ENCODE measurements around the gene ATPAF2. TPM values are rescaled to one million over a fixed set of nuclear protein-coding genes. Genes with fewer than 3 reads are reported as not detected.

Gene ATPAF2
- 10 to 100 TPM; 36.8 to 38.2 TPM for total RNA-seq
- polyA plus RNA-seq (ENCODE audit: insufficient read length in 6 of 6) = 10 to 100 TPM; 21.3 to 26.6 (median 22.8) TPM
- long read RNA-seq, donor 1, transcript ATPAF2-206 (8 exons, 1,564 nt) = major isoform, 8 of 13 reads
- long read RNA-seq, donor 1, transcript ATPAF2-209 (3 exons, 633 nt) = minor isoform, 5 of 13 reads
- long read RNA-seq, donor 1, partial matches to known transcripts = 0 of 13 reads
- long read RNA-seq, donor 1, other reads (novel, unspliced or antisense) = 0 of 13 reads
- long read RNA-seq, donor 2, partial matches to known transcripts = 0 of 9 reads
- long read RNA-seq, donor 2, other reads (novel, unspliced or antisense) = 0 of 9 reads
- long read RNA-seq, donor 3, transcript ATPAF2-206 (8 exons, 1,564 nt) = major isoform, 5 of 8 reads
- long read RNA-seq, donor 3, partial matches to known transcripts = 0 of 8 reads
- long read RNA-seq, donor 3, other reads (novel, unspliced or antisense) = 0 of 8 reads
- long read RNA-seq, donor 4, transcript ATPAF2-206 (8 exons, 1,564 nt) = major isoform, 32 of 38 reads
- long read RNA-seq, donor 4, partial matches to known transcripts = 1 of 38 reads
- long read RNA-seq, donor 4, other reads (novel, unspliced or antisense) = 3 of 38 reads
- long read RNA-seq, donor 5, partial matches to known transcripts = 5 of 13 reads
- long read RNA-seq, donor 5, other reads (novel, unspliced or antisense) = 0 of 13 reads
- long read RNA-seq, donor 6, transcript ATPAF2-206 (8 exons, 1,564 nt) = major isoform, 6 of 10 reads
- long read RNA-seq, donor 6, partial matches to known transcripts = 0 of 10 reads
- long read RNA-seq, donor 6, other reads (novel, unspliced or antisense) = 0 of 10 reads
- long read RNA-seq, donor 7, transcript ATPAF2-206 (8 exons, 1,564 nt) = major isoform, 7 of 12 reads
- long read RNA-seq, donor 7, partial matches to known transcripts = 5 of 12 reads
- long read RNA-seq, donor 7, other reads (novel, unspliced or antisense) = 0 of 12 reads
- long read RNA-seq, donor 8, partial matches to known transcripts = 6 of 11 reads
- long read RNA-seq, donor 8, other reads (novel, unspliced or antisense) = 0 of 11 reads
- long read RNA-seq, donor 9 = 0 reads
- long read RNA-seq, donor 10, transcript ATPAF2-206 (8 exons, 1,564 nt) = major isoform, 37 of 46 reads
- long read RNA-seq, donor 10, partial matches to known transcripts = 0 of 46 reads
- long read RNA-seq, donor 10, other reads (novel, unspliced or antisense) = 8 of 46 reads
- long read RNA-seq, donor 11 = 0 reads
- long read RNA-seq, donor 12, partial matches to known transcripts = 0 of 4 reads
- long read RNA-seq, donor 12, other reads (novel, unspliced or antisense) = 0 of 4 reads

DNA sequence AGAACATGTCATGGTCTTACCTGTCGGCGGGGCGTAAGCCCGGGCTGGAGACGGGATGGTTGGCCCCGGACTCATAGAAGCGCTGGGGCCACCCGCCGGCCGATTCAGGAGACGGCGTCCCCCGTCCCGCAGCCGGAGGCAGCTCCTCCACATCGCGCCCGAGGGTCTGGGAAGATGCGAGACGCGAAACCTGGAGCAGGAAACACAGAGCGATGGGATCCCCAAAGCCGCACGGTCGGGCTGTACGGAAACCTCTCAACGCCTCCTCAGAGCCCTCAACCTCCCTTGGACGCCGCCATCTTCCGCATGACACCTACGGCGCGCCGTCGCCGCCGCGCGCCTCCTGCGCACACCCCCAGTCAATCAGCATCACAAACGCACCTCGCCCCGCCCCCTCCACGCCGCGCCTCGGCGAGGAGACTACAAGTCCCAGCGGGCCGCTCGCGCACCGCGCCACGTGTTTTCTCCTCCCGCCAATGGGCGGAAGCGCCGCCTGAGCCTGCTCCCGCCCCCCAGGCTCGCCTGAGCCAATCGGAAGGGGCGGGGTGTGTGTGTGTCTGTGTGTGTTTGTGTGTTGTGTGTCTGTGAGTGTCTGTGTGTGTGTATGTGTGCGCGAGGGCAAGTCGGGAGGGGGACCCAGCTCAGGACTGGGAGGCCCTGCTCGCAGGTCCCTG is at the start of gene ATPAF2, which contains the start of gene GID4:
TSS of gene ATPAF2 (minus strand) at position 308 of the 674 bp plus-strand sequence. CDS start at position 153, 155 bp downstream.
TSS of gene GID4 (plus strand) at position 548 of the 674 bp plus-strand sequence. CDS start at position 605, 57 bp downstream.
- H3K4me3 ChIP-seq = peak within 1 kb of the TSS; percentile 87 to 96
- no peaks in the 10 kb centered on the region for H3K9me3 ChIP-seq
- intact Hi-C loops (cut with DNase I) = loop anchor here in 1 of 2 donors (10.0 kb wide), 1 partner anchor 154 kb away; no protein-coding TSS in a partner anchor
- peak; percentile 97 for ATAC-seq
- DNase-seq = peak; percentile 98 to 100 (median 100)
- H3K27ac ChIP-seq = peak within 1 kb of the TSS; percentile 68 to 79
- no peaks in the 10 kb centered on the region for H3K36me3 ChIP-seq
- no peaks in the 10 kb centered on the region for H3K27me3 ChIP-seq
- H3K4me1 ChIP-seq = peaks cover 8 to 51% of the 10 kb centered on the region in 2 donors
- TF ChIP-seq, protein P1, sequence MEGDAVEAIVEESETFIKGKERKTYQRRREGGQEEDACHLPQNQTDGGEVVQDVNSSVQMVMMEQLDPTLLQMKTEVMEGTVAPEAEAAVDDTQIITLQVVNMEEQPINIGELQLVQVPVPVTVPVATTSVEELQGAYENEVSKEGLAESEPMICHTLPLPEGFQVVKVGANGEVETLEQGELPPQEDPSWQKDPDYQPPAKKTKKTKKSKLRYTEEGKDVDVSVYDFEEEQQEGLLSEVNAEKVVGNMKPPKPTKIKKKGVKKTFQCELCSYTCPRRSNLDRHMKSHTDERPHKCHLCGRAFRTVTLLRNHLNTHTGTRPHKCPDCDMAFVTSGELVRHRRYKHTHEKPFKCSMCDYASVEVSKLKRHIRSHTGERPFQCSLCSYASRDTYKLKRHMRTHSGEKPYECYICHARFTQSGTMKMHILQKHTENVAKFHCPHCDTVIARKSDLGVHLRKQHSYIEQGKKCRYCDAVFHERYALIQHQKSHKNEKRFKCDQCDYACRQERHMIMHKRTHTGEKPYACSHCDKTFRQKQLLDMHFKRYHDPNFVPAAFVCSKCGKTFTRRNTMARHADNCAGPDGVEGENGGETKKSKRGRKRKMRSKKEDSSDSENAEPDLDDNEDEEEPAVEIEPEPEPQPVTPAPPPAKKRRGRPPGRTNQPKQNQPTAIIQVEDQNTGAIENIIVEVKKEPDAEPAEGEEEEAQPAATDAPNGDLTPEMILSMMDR (IDR thresholded peaks at IDR 0.05) = no peak

DNA sequence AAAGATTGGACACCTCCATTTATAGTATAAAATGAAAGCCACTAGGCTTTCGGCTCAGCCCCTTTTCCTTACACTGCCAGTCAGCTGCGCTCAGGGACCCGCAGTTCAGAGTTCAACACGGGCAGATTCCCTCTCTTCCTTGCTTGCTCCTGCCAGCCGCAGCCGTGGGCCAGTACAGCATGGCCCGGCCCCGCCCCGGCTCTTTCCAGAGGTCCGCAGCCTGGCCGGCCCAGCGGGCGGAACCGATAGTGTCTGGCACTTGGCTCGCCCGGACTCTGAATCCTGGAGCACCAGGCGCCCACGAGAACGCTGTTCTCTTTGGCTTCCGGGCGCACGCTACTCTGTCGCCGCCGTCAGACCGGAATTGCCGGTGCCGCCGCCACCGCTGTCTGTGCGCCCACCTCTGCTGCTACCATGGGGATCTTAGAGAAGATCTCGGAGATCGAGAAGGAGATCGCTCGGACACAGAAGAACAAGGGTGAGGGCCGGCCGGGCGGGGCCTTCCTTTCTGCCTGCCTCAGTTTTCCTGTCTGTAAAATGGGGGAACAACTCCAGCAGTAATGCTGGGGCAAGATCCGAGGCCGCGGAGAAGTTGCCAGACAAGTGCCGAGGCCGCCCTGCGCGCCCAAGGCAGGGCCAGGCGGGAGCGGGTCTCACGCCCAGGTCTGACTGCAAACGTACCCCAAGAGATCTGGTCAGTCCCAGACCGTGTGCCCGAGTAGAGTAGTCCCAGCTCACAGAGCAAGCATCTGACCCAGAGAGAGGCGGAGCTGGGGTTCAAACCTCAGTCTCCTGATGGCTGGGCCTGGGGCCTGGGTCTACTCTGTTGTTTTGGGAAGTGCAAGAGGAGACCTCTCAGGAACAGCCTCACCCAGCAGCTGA is 48.9 kb upstream of the ATPAF2 start, which contains the start of gene DRG2:
TSS of gene DRG2 (plus strand) at position 339 of the 882 bp plus-strand sequence. CDS start at position 415, 76 bp downstream.
- H3K4me1 ChIP-seq = peaks cover 9 to 19% of the 10 kb centered on the region in 2 donors
- H3K4me3 ChIP-seq = peak within 1 kb of the TSS; percentile 82 to 86
- no peaks in the 10 kb centered on the region for H3K27me3 ChIP-seq
- peak; percentile 88 to 96 (median 91) for DNase-seq
- H3K9me3 ChIP-seq = no peaks in the 10 kb centered on the region
- peaks cover 0 to 20% of the 10 kb centered on the region in 2 donors for H3K36me3 ChIP-seq
- intact Hi-C loops (cut with DNase I) = no loop called here
- peak; percentile 100 for ATAC-seq
- peak within 1 kb of the TSS; percentile 53 to 84 for H3K27ac ChIP-seq
- TF ChIP-seq, protein P1 (IDR thresholded peaks at IDR 0.05) = no peak

GRCh38 chr17:18084256-18084655 is 45.3 kb upstream of the ATPAF2 start:
- H3K4me1 ChIP-seq = peaks cover 9 to 18% of the 10 kb centered on the region in 2 donors
- intact Hi-C loops (cut with DNase I) = no loop called here
- no peak for ATAC-seq
- no peaks in the 10 kb centered on the region for H3K9me3 ChIP-seq
- no peak overlapping the region for H3K4me3 ChIP-seq
- DNase-seq = no peak
- no peak overlapping the region for H3K27ac ChIP-seq
- no peaks in the 10 kb centered on the region for H3K36me3 ChIP-seq
- no peaks in the 10 kb centered on the region for H3K27me3 ChIP-seq
- TF ChIP-seq, protein P1 (IDR thresholded peaks at IDR 0.05) = no peak

DNA sequence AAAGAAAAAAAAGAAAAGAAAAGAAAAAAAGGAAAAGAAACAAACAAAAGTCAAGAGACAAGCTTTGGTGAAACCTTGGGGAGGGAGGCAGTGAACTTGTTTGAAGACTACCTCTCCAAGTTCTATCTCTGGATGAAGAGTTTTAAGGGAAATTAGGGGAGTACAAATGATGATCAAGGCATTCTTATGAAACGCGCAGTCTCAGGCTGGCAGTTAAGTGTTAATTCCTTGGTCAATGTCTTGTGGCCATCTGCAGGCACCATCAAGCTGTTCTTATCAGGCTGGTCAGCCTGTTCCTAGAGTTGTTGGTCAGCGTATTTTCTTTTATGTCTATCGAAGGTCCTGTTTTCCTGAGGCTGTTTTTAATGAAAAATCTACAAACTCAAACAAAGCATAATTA is 40.6 kb upstream of the ATPAF2 start:
- H3K36me3 ChIP-seq = no peaks in the 10 kb centered on the region
- ATAC-seq (no peak), DNase-seq (no peak)
- no peaks in the 10 kb centered on the region for H3K4me1 ChIP-seq
- H3K4me3 ChIP-seq = no peak overlapping the region
- H3K27ac ChIP-seq = no peak overlapping the region
- TF ChIP-seq, protein P1 (IDR thresholded peaks at IDR 0.05) = no peak
- intact Hi-C loops (cut with DNase I) = no loop called here
- H3K27me3 ChIP-seq = peaks cover 0 to 10% of the 10 kb centered on the region in 2 donors
- no peaks in the 10 kb centered on the region for H3K9me3 ChIP-seq
